Measurements from ENCODE around the gene GOLGA6L7.
"Not testable (repeated sequence)": the region's sequence is repeated elsewhere in the genome, so short reads cannot be mapped to it uniquely, and the experiment has no call there.

GOLGA6L7 gene

DNA sequence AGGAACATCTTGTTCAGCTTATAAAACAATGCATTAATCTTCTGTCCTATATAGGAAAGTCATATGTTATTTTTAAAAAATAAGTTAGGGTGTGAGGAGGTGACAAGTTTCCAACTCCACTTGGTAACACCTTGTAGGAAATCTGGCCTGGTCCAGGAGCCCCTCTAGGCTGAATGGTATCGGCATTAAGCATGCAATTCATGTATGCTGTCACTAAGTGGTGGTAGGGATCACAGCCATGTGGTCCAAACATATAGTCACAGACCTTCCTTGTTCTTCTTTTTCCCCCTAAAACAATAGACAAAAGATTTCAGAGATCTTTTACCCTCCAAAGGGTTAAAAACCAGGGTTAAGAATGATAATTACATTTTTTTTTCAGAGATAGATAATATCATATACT, 33.2 kb upstream of the GOLGA6L7 start:
- no peak for DNase-seq

DNA sequence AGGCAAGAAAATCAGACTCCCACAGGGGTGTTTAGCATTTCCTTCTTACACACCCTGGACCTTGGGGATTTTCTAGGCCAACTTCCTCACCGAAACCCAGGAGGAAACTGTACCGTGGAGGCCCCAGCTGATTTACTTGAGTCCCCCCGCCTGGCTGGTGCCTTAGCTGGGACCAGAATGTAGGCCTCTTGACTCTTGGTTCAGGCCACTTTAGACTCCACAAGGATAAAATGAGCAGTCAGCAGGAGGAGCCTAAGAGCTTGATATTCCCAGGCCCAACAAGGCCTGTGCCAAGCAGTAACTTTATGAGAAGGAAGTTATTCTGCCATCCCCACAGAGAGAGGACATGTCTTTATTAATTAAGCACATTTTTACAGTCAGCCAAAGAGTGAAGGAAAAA, 32.7 kb upstream of the GOLGA6L7 start:
- no peak for DNase-seq

DNA sequence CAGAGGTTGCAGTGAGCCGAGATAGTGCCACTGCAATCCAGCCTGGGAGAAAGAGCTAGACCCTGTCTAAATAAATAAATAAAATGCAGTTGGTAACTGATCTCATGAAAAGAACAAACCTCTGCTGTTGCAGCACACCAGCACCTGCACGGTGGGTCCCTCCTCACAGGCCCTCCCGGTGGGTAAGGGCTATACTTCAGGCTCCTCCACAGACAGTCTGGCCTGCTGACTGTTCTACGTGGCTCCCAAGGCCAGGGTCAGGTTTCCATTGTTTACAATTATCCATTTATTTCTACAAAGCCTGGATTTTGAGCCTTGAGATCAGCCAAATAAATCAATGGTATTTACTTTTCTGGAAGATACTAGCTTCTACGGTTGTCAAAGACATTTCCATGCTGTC, 32.2 kb upstream of the GOLGA6L7 start:
- no peak for DNase-seq

DNA sequence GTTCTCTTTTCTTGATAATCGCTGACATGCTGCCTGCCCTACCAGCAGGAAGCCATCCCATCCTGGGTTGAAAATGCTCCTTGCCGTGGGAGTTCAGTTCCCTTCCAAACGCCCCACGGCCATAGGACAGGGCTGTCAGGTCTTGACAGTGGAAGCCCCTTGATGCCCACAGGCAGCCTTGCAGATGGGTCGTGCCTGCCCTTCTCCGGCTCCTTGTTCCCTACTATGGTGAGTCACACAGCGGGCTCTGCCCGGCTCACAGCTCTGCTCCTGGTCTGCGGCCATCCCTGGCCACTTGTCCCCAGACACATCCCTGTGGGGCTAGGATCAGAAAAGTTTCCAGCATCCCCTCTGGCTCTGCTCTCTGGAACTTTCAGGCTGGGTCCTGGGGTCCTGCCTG, 31.1 kb upstream of the GOLGA6L7 start:
- no peak for DNase-seq

DNA sequence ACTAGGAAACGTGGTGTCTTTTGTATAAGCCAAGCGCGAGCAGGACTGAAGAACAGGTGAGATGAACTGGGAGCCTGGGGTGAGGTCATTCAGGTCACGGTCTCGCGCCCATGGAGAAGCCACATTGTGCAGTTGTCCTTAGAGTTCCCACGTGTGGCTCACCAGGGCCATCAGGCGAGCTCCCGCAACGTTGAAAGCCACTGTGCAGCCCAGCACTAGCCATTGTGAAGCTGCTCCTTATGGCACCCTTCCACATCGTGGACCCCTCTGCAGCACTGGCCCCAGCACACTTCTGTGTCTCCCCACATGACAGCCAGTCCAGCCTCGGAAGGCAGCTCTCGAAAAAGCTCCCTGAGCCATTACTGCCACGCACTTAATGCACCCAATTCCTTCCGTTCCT, 29.8 kb upstream of the GOLGA6L7 start:
- no peak for DNase-seq

DNA sequence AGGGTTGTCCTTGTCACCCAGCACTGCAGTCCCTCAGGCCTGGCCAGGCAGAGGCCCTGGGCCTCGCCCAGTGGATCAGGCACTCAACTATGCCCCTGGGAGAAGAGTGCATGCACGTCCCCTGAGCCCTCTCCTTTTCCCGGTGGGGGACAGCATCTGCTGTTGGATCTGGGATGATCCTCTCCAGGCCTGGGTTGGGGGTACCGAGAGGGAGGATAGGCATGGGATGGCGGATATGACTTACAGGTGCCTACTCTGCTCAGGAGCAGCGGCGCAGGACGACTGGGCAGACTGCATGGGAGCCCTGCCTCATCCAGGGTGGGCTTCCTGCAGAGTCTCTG, 28.4 kb upstream of the GOLGA6L7 start:
- DNase-seq, result no peak

DNA sequence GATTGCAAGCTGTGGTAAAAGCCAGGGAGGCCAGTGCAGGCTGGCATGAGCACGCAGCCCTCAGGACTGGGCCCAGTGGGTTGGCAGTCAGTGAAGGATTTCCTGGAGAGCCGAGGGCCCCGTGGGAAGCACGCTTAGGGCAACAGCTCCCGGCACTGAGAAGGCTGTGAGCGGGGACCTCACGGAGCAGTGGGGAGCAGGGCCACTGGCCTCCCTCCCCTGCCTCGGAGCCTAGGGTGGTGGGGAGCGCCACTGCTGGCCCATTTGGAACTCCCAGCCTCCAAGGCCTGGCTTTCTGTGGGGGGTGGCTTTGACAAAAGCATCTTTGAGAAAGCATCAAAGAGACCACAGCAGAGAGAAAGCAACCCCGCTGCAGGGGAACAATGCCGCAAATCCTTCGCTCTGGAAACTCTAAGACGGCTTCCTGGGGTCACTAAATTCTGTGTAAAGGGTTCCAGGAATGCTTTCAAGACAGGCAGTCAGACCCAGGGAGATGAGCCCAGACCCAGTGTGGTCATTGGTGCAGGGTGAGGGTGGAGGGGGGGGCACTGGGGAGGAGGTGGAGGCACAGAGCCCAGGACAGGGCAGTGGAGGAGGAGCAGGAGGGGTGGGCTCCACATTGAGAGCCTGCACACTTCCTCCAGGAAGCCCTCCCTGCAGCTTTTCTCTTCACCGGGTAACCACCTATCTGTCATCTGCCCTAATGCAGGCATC, 27.8 kb upstream of the GOLGA6L7 start:
- no peak for DNase-seq

DNA sequence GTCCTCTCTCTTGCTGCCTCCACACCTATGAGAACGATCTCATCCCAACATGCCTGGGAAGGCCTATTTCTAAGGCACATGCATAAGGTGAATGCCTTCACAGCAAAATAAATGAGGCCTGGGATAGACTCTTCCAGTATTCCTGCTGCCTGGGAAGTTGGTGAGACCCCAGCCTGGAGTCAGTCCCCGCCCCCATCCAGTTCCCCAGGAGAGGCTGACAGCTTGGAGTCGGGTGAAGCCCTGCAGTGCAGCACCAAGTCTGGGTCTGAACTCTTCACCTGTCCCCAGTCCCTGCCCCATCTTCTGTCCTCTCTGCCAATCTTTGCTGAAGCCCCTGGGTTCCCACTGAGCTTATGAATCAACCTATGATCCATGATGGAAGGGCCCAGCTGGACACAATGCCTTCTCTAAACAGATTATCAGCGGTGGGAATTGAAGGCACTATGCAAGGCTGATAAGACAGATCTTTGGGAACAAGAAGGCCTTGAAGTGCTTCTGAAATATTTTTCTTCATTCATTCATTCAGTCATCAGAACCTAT, 27.1 kb upstream of the GOLGA6L7 start:
- DNase-seq, result no peak

DNA sequence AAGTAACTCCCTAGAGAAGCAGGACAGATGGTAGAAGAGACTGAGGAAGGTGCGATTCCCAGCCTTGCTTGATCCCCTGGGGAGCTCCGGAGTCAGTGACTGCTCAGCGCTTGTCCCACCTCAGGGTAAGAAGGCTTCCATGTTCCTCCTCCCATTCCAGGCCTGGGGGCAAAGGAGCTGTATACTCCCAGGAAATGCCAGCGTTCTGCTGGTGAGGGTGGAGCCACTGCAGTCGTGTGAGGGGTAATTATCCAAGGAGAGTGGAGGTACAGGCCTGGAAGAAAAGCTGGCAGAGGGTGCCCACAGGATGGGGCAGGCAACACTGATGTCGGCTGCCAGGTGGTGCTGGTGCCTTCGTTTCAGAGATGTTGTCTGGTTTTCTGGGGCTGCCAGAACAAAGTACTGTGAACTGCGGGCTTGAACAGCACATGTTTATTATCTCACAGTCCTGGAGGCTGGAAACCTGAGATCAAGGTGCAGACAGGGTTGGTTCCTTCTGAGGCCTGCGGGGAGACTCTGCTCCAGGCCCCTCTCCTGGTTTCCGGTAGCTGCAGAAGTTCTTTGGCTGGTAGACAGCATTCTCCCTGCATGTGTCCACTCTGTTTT, 25.2 kb upstream of the GOLGA6L7 start:
- DNase-seq, result no peak

DNA sequence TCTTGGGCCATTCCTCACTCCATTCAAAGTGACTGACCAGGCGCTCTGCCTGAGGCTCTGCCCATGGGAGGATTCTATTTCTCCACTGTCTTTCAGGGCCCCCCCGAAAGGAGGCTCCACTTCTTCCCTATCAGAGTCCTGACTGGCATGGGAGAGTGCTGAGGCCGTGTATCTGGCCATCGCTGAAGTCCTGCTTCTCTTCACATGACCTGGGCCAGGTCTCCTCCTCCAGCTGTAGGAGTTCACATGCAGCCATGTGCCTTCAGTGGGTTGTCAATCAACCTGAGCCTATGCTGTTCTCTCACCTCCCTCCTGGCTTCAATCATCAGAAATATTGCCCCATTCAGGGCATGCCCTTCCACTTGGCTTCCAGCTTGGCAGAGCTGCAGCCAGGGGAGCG, 24.6 kb upstream of the GOLGA6L7 start:
- no peak for DNase-seq

DNA sequence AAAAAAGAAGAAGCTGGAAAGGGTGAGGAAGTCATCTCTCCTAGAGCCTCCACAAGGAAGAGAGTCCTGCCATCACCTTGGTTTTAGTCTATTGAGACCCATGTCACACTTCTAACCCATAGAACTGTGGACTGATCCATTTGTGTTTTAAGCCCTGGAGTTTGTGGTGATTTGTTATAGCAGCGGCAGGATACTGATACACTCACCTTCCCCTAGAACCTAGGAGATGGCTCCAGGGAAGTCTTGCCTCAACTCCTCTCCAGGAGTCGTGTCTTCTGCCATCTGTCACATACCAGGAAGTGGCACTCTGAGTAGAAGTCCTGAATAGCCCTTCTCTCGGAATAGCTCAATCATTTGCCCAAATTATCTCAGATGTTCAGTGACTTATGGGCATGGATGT, 22.7 kb upstream of the GOLGA6L7 start:
- no peak for DNase-seq

DNA sequence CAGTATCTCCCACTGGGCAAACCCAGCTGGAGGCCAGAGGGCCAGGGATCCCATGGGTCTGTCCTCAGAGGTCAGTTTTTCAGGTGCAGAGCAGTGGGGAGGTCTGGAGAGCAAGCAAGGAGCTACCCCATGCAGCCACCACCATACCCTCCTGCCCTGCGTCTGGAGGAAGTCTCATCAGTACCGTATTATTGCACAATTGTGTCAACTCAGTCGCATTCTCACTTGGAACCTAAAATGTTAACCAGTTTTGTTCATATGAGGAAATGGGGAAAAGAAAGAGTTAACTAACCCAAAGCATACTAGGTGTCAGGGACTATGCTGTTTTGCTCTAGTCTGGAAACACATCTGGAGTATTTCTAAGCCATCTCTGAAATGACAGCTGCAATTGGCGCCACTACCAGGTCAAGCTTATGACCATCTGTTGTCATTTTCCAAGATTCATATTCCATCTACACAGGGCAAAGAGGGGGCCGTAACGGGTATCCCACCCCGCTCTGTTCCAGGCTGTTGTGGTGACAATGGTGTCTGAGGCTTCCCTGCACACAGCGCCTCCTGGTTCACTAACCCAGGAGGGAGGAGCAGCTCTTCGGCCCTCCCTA, 20.4 kb upstream of the GOLGA6L7 start:
- no peak for DNase-seq

DNA sequence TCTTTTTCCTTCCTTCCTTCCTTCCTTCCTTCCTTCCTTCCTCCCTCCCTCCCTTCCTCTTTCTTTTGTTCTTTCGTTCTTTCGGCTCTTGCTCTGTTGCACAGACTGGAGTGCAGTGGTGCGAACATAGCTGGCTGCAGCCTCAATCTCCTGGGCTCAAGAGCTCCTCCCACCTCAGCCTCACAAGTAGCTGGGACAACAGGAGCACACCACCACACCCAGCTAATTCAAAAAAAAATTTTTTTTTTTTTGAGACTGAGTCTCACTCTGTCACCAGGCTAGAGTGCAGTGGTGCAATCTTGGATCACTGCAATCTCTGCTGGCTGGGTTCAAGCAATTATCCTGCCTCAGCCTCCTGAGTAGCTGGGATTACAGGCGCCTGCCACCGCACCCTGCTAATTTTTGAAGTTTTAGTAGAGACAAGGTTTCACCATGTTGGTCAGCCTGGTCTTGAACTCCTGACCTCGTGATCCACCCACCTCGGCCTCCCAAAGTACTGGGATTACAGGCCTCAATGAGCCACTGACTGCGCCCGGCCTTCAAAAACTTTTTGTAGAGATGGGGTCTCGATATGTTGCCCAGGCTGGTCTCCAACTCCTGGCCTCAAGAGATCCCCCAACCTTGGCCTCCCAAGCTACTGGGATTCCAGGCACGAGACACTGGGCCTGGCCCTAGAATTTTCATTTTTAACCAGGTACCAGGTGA, 13.3 kb upstream of the GOLGA6L7 start:
- DNase-seq, result not testable (repeated sequence)

DNA sequence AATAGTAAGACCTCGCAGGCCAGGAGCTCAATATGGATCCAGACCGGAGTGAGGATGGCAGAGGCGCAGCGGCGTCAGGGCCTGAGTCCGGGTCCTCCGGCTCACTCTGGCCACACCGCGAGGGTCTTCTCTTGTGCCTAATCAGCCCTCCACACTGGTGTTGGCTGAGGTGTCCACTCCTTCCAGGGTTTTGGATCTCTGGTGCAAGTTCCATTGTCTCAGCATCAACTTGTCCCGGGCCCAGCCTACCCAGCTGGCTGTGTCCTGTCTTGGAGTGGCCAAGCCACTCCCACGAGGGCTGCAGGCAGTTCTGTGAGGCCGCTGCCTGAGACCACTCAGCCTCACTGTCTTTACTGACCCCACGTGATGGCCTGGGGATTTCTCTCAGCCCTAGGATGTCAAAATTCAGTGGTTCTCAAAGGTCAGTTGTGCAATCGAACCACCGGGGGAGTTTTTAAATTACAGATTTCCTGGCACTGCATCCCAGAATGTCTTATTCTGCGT, 12.6 kb upstream of the GOLGA6L7 start:
- no peak for DNase-seq

DNA sequence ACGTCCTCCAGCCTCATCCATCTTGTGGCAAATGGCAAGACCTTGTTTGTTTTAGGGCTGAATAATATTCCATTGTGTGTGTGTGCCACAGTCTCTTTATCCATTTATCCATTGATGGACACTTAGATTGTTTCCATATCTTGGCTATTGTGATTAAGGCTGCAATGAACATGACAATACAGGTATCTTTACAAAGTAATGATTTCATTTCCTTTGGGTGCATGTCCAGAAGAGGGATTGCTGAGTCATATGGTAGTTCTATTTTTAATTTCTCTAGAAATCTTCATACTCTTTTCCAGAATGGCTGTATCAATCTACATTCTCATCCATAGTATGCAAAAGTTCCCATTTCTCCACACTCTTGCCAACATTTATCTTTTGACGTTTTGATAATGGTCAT, 6.1 kb upstream of the GOLGA6L7 start:
- DNase-seq, result not testable (repeated sequence)

DNA sequence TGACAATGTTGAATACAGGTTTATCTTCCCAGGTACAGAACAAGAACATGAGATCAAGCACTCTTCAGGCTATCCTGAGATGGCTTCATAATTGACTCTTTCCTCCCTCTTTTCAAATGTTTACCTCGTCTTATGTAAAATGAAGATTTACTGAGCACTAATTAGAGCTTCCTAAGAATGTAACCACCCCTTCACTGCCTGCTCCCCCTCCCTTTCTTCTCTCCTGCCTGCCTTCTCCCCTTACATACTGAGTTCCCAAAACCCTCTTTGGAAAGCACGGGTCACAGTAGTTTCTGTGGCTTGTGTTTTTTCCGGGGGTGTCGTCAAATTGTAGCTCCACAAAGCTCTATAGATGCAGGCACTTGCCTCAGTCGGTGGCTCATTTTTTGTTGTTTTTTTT, 5.2 kb upstream of the GOLGA6L7 start:
- not testable (repeated sequence) for DNase-seq

DNA sequence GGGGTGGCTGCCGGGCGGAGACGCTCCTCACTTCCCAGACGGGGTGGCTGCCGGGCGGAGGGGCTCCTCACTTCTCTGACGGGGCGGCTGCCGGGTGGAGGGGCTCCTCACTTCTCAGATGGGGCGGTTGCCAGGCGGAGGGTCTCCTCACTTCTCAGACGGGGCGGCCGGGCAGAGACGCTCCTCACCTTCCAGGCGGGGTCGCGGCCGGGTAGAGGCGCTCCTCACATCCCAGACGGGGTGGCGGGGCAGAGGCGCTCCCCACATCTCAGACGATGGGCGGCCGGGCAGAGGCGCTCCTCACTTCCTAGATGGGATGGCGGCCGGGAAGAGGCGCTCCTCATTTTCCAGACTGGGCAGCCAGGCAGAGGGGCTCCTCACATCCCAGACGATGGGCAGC, 1.3 kb upstream of the GOLGA6L7 start:
- not testable (repeated sequence) for DNase-seq

DNA sequence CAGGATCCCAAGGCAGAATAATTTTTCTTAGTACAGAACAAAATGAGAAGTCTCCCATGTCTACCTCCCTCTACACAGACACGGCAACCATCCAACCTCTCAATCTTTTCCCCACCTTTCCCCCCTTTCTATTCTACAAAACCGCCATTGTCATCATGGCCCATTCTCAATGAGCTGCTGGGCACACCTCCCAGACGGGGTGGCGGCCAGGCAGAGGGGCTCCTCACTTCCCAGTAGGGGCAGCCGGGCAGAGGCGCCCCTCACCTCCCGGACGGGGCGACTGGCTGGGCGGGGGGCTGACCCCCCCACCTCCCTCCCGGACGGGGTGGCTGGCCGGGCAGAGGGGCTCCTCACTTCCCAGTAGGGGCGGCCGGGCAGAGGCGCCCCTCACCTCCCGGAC, 827 bp upstream of the GOLGA6L7 start:
- DNase-seq, result not testable (repeated sequence)

DNA sequence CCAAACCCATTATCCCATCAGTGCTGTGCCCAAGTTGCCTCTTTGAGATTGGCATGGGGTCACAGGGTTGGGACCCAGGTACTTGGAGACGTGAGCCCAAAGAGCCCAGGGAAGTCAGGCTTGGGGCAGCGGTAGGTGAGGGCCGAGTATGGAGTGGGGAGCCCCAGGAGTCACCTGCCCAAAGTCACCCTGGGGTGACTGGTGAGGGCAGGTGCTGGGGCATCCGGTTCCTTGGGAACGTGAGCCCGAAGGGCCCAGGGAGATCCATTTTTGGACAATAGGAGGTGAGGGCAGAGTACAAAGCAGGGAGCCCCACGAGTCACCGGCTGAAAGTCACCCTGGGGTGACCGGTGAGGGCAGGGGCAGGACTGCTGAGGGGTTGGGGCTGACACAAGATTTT, 485 bp downstream of the GOLGA6L7 start:
- DNase-seq, result not testable (repeated sequence)

DNA sequence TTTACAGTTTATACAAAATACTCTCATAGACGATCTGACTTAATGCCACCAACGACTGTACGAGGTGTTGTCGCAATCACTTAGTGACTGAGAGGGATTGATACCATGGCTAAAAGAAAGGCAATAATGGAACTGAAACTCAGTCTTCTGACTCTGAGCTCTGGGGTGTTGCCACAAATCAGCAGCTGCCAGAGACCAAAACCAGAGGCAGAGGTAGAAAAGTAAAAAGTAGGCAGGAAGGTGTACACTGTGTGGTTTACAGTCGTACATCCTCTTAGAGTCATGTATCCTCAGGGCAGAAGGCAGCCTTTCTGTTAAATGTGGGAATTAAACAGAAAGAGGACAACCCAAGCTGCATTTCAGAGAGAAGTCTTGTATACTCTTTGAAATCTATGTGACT, 1.2 kb downstream of the GOLGA6L7 start:
- not testable (repeated sequence) for DNase-seq

DNA sequence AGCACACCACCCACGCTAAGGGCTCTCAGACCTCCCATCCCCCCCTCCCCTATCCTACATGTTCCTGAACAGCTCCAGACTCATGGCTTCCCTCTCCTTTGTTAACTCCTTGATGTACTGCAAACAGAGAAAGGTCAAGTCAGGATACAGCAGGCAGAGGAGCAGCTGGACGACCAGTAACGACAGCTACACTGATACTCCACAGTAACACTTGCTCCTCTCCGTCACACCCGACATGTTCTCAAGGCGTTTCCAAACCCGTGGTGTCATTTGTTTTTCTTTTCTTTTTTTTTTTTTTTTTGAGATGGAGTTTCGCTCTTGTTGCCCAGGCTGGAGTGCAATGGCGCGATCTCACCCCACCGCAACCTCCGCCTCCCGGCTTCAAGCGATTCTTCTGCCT, 4.3 kb downstream of the GOLGA6L7 start:
- DNase-seq, result not testable (repeated sequence)

DNA sequence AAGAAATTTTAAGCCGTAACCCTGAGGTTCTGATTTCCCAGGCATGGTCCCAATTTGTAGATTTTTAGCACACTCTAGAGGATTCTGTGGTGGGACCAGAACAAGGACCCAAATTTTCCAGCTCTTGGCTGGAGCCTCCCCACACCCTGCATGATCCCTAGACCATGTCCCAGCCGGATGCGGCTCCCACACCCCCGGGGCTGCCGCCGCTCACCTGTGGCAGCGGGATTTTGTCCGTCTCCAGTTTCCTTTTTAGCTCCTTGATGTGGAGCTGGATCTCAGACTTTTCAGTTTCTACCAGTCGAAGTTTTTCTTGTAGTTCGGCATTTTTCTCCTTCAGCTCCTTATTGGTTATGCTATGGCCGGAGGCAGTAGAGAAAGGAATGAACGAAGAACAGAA, 4.9 kb downstream of the GOLGA6L7 start:
- DNase-seq, result not testable (repeated sequence)

DNA sequence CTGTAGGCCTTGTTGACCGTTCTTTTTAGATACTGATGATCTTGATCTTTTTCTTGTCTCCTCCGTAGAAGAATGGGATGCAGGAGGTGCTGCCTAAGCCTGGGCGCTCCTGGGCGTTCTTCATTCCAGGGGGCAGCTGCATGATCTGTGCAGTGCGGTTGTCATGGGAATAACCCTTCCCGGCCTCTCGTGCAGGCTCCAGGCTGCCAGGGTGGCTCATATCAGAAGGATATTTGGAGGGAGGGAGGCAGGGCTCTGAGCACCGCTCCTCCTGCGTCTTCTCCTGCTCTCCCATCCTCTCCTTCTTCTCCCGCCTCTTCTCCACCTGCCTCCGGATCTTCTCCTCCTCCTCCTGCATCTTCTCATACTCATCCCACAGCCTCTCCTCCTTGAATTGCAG, 6.2 kb downstream of the GOLGA6L7 start:
- DNase-seq, result not testable (repeated sequence)

DNA sequence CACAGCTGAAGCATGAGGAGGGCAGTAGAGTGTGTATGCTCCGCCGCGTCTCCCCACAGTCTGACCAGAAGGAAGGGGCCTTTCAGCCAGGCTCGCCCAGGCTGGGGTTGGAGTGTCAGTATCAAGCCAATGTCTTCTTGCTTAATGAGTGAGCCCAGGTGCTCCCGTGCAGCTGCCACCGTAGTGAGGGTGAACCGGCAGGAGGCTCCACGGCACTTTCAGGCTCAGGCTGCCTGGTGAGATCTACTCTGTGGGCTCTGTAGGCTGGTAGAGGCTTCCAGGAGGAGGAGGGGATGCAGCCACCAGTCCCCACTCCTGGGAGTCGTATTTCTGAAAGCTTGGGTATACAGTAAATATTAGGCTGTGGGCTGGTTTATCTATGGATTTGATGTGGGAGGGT, 8.2 kb downstream of the GOLGA6L7 start:
- not testable (repeated sequence) for DNase-seq
